PC-9 (cell line): ENCODE measurements around the gene RALGPS1. TPM values are rescaled to one million over a fixed set of nuclear protein-coding genes. Genes with fewer than 3 reads are reported as not detected.

Experiments used
- BruUV-seq: library from RNA; stranded (reverse); fragments of 400-500 nt; replicated peaks from 2 replicates; lab custom pipeline; 2021; lab: Mats Ljungman, UMichigan
- CTCF ChIA-PET: fragments of 300-600 bp; sonication (Branson Sonifier 250); formaldehyde crosslinking; loops from one replicate; lab custom pipeline; 2022; ENCODE audit warnings: antibody characterized with exemption; lab: Charles Lee
- POLR2A ChIA-PET: fragments of 300-600 bp; sonication (Branson Sonifier 250); formaldehyde crosslinking; loops from one replicate; lab custom pipeline; 2022; ENCODE audit warnings: antibody characterized with exemption; ENCODE audit not compliant: unreplicated experiment; lab: Charles Lee
- DNase-seq, 2 experiments: peaks; one replicate each; pipeline versions ENCODE4 v3.0.0 to v3.0.0-alpha.2; 2015 to 2022; ENCODE audit warnings: mixed read lengths in 1 of 2
- H2AFZ ChIP-seq: fragments of 200-600 bp; sonication (generic); 2 replicates; pipeline ENCODE4 v1.8.1; 2017; ENCODE audit warnings: antibody characterized with exemption
- H3F3A ChIP-seq: fragments of 200-600 bp; sonication (generic); 2 replicates; pipeline ENCODE4 v1.8.1; 2017; ENCODE audit warnings: antibody characterized with exemption, mild to moderate bottlenecking, low read depth; ENCODE audit not compliant: insufficient read depth
- H3K27ac ChIP-seq: fragments of 200-600 bp; sonication (generic); 2 replicates; pipeline ENCODE4 v1.6.1; 2016; ENCODE audit warnings: mixed run types
- H3K27me3 ChIP-seq: fragments of 200-600 bp; sonication (generic); 2 replicates; pipeline ENCODE4 v1.6.1; 2016; ENCODE audit warnings: low read depth, mixed run types; ENCODE audit not compliant: insufficient read depth
- H3K36me3 ChIP-seq: fragments of 200-600 bp; sonication (generic); 2 replicates; pipeline ENCODE4 v1.6.1; 2016; ENCODE audit warnings: low read depth, mixed run types
- H3K4me1 ChIP-seq: fragments of 200-600 bp; sonication (generic); replicated peaks from 2 replicates; pipeline ENCODE4 v1.6.1; 2016; ENCODE audit warnings: mixed run types; ENCODE audit not compliant: insufficient read depth
- H3K4me2 ChIP-seq: fragments of 200-600 bp; sonication (generic); 2 replicates; pipeline ENCODE4 v1.6.1; 2017; ENCODE audit warnings: mixed run types
- H3K4me3 ChIP-seq: fragments of 200-600 bp; sonication (generic); 2 replicates; pipeline ENCODE4 v1.6.1; 2016; ENCODE audit warnings: mixed run types
- H3K79me2 ChIP-seq: fragments of 200-600 bp; sonication (generic); 2 replicates; pipeline ENCODE4 v1.6.1; 2017; ENCODE audit warnings: low read depth, mixed run types
- H3K9me2 ChIP-seq: fragments of 200-600 bp; sonication (generic); 2 replicates; pipeline ENCODE4 v1.8.1; 2017; ENCODE audit warnings: mild to moderate bottlenecking; ENCODE audit not compliant: insufficient read depth
- H3K9me3 ChIP-seq: fragments of 200-600 bp; sonication (generic); 2 replicates; pipeline ENCODE4 v1.8.1; 2016; ENCODE audit warnings: low read depth; ENCODE audit not compliant: insufficient read depth
- H4K20me1 ChIP-seq: fragments of 200-600 bp; sonication (generic); 2 replicates; pipeline ENCODE4 v1.8.1; 2017; ENCODE audit not compliant: insufficient read depth
- EZH2 ChIP-seq: fragments of 200-600 bp; sonication (generic); IDR thresholded peaks from 2 replicates; pipeline ENCODE4 v1.8.0; 2017; ENCODE audit warnings: antibody characterized with exemption, low read depth
- intact Hi-C: fragments of 100-400 bp; cut with micrococcal nuclease; formaldehyde crosslinking; loops from one replicate; pipeline ENCODE4 v1.10.0; 2022; ENCODE audit not compliant: unreplicated experiment
- total RNA-seq: library from RNA; stranded (reverse); gene quantifications from 2 replicates; pipeline ENCODE4 v1.2.3, GENCODE V29; 2021
- TF ChIP-seq, protein P1 (sequence below): fragments of 200-600 bp; sonication (generic); conservative IDR thresholded peaks from 2 replicates; pipeline ENCODE4 v1.6.1; 2017; ENCODE audit warnings: mixed run types, antibody characterized with exemption, mild to moderate bottlenecking, moderate library complexity

RALGPS1 gene
- total RNA-seq, 1 experiment from 2014 or later: 23.3 TPM

DNA sequence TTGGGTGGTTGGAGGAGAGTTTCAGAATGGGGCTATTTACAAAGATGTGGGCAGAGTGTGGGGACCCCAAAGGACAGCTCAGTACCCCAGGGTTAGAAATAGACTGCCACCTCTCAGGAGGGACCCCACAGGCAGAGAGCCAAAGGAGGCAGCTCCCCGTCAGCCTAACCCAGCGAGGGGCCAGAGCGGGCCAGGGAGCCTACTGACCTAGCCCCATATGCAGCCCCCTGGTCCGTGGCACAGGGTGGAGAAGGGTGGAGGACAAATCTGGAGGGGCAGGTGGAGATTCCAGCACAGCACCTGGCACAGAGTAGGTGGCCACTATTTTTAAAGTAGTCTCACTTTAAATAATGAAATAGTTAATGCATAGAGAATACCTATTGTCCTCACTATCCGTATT is 275.0 kb downstream of the RALGPS1 start:
- intact Hi-C loops: loop anchor here (5.0 kb wide), 1 partner anchor 77 kb away; no protein-coding TSS in a partner anchor
- Histone ChIP-seq H3K27me3 (no peaks in the 10 kb centered on the region), H2AFZ (no peak overlapping the region), H4K20me1 (no peaks in the 10 kb centered on the region), H3K4me2 (no peak overlapping the region), H3K9me2 (no peaks in the 10 kb centered on the region), H3K36me3 (no peaks in the 10 kb centered on the region), H3K9me3 (no peaks in the 10 kb centered on the region), H3K4me3 (no peak overlapping the region), H3K79me2 (no peaks in the 10 kb centered on the region), H3K27ac (no peak overlapping the region), H3K4me1 (peaks cover 44% of the 10 kb centered on the region), H3F3A (peaks cover 17% of the 10 kb centered on the region; the same call in 1 of the 2 replicates)
- TF ChIP-seq, protein P1, sequence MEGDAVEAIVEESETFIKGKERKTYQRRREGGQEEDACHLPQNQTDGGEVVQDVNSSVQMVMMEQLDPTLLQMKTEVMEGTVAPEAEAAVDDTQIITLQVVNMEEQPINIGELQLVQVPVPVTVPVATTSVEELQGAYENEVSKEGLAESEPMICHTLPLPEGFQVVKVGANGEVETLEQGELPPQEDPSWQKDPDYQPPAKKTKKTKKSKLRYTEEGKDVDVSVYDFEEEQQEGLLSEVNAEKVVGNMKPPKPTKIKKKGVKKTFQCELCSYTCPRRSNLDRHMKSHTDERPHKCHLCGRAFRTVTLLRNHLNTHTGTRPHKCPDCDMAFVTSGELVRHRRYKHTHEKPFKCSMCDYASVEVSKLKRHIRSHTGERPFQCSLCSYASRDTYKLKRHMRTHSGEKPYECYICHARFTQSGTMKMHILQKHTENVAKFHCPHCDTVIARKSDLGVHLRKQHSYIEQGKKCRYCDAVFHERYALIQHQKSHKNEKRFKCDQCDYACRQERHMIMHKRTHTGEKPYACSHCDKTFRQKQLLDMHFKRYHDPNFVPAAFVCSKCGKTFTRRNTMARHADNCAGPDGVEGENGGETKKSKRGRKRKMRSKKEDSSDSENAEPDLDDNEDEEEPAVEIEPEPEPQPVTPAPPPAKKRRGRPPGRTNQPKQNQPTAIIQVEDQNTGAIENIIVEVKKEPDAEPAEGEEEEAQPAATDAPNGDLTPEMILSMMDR: no peak
- TF ChIP-seq EZH2: no peak
- ChIA-PET CTCF (no interaction called here), POLR2A (no interaction called here)
- no TSS peak for BruUV-seq
- DNase-seq: no peak

DNA sequence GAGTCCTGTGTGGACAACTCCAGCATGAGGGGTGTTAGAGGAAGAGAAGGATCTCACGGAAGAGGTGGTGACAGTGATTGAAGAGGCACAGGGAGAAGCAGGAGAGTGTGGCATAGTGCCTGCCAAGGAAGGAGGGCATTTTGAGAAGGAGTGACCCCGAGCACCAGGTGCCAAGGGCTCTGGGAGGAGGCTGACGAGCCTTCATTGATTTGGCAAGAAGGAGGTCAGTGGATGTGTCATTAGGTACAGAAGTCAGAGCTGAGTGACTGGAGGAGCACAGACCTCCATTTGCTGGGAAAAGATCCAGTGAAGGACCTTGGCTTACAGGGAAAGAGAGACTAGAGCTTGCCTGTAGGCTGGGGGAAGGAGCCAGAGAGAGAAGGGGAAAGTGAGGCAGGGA is 278.2 kb downstream of the RALGPS1 start:
- Histone ChIP-seq H3K36me3 (no peaks in the 10 kb centered on the region), H3F3A (peaks cover 13% of the 10 kb centered on the region; the same call in 1 of the 2 replicates), H2AFZ (no peak overlapping the region), H3K4me2 (no peak overlapping the region), H3K4me3 (no peak overlapping the region), H4K20me1 (no peaks in the 10 kb centered on the region), H3K27ac (no peak overlapping the region), H3K4me1 (peaks cover 42% of the 10 kb centered on the region), H3K9me3 (no peaks in the 10 kb centered on the region), H3K79me2 (no peaks in the 10 kb centered on the region), H3K9me2 (no peaks in the 10 kb centered on the region), H3K27me3 (no peaks in the 10 kb centered on the region)
- DNase-seq: no peak
- ChIA-PET POLR2A (no interaction called here), CTCF (no interaction called here)
- TF ChIP-seq, protein P1: no peak
- TF ChIP-seq EZH2: no peak
- intact Hi-C loops: no loop called here
- no TSS peak for BruUV-seq

DNA sequence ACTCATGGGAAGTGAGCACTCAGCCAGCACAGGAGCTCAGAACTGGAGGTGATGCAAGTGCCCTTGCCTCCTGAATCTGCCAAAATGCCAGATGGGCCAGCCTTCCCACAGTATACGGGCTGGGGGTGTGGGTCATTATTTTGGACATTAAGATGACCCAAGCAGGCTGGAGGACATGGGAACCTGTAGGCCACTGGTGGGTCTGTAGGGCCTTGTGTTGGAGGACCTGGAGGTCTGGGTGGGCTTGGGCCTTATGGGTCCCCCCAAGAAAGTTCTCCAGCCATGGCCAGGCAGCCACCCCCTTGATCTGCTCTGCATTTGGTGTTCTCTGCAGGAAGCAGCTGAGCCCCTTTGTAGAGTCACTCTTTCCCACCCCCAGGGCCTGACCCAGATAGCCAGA is 278.9 kb downstream of the RALGPS1 start:
- no peak for DNase-seq
- no peaks in the 10 kb centered on the region for H3K9me2 ChIP-seq
- H3K27me3 ChIP-seq: no peaks in the 10 kb centered on the region
- H3K36me3 ChIP-seq: no peaks in the 10 kb centered on the region
- TF ChIP-seq EZH2: no peak
- TF ChIP-seq, protein P1: no peak
- no peaks in the 10 kb centered on the region for H3K9me3 ChIP-seq
- no peak overlapping the region for H3K27ac ChIP-seq
- no peak overlapping the region for H3K4me3 ChIP-seq
- no peak overlapping the region for H3K4me2 ChIP-seq
- H3K79me2 ChIP-seq: no peaks in the 10 kb centered on the region
- CTCF ChIA-PET: no interaction called here
- POLR2A ChIA-PET: no interaction called here
- H3K4me1 ChIP-seq: peaks cover 37% of the 10 kb centered on the region
- H2AFZ ChIP-seq: no peak overlapping the region
- no peaks in the 10 kb centered on the region for H4K20me1 ChIP-seq
- no TSS peak for BruUV-seq
- peaks cover 5% of the 10 kb centered on the region; the same call in 1 of the 2 replicates for H3F3A ChIP-seq
- intact Hi-C loops: no loop called here
